Hepatocyte (in vitro differentiated cells): ENCODE measurements around the gene PRDX1. TPM values are rescaled to one million over a fixed set of nuclear protein-coding genes. Genes with fewer than 3 reads are reported as not detected.

Experiments used
- DNase-seq: peaks from one replicate; pipeline ENCODE4 v3.0.0-alpha.2; 2016; ENCODE audit warnings: low spot score
- H2AFZ ChIP-seq: fragments of 200-600 bp; sonication (generic); 2 replicates; pipeline ENCODE4 v1.6.0; 2016; ENCODE audit warnings: antibody characterized with exemption, mild to moderate bottlenecking
- H3K27ac ChIP-seq: fragments of 200-600 bp; sonication (generic); 2 replicates; pipeline ENCODE4 v1.5.1; 2016; ENCODE audit warnings: mild to moderate bottlenecking
- H3K27me3 ChIP-seq: fragments of 200-600 bp; sonication (generic); 2 replicates; pipeline ENCODE4 v1.6.1; 2016
- H3K36me3 ChIP-seq: fragments of 200-600 bp; sonication (generic); replicated peaks from 2 replicates; pipeline ENCODE4 v1.5.1; 2016; ENCODE audit warnings: low read depth; ENCODE audit not compliant: insufficient read depth
- H3K4me1 ChIP-seq: fragments of 200-600 bp; sonication (generic); 2 replicates; pipeline ENCODE4 v1.5.1; 2016; ENCODE audit warnings: mild to moderate bottlenecking, moderate library complexity; ENCODE audit not compliant: insufficient read depth
- H3K4me2 ChIP-seq: fragments of 200-600 bp; sonication (generic); 2 replicates; pipeline ENCODE4 v1.6.0; 2016
- H3K4me3 ChIP-seq: fragments of 200-600 bp; sonication (generic); 2 replicates; pipeline ENCODE4 v1.5.1; 2016; ENCODE audit warnings: mild to moderate bottlenecking
- H3K79me2 ChIP-seq: fragments of 200-600 bp; sonication (generic); 2 replicates; pipeline ENCODE4 v1.6.0; 2017; ENCODE audit warnings: mild to moderate bottlenecking
- H3K9me2 ChIP-seq: fragments of 200-600 bp; sonication (generic); replicated peaks from 2 replicates; pipeline ENCODE4 v1.6.0; 2017; ENCODE audit warnings: mild to moderate bottlenecking; ENCODE audit not compliant: insufficient read depth
- H3K9me3 ChIP-seq: fragments of 200-600 bp; sonication (generic); 2 replicates; pipeline ENCODE4 v1.5.1; 2016; ENCODE audit warnings: low read depth, mild to moderate bottlenecking
- H4K20me1 ChIP-seq: fragments of 200-600 bp; sonication (generic); 2 replicates; pipeline ENCODE4 v1.6.0; 2016; ENCODE audit warnings: mild to moderate bottlenecking; ENCODE audit not compliant: insufficient read depth, poor library complexity, severe bottlenecking
- CTCF ChIP-seq: fragments of 200-600 bp; sonication (generic); IDR thresholded peaks from 2 replicates; pipeline ENCODE4 v1.5.1; 2016; ENCODE audit warnings: antibody characterized with exemption, mild to moderate bottlenecking; ENCODE audit not compliant: poor library complexity
- EZH2 ChIP-seq: fragments of 200-600 bp; sonication (generic); IDR thresholded peaks from 2 replicates; pipeline ENCODE4 v1.6.1; 2016; ENCODE audit warnings: antibody characterized with exemption, mild to moderate bottlenecking, borderline replicate concordance
- EZH2phosphoT487 ChIP-seq: fragments of 200-600 bp; sonication (generic); IDR thresholded peaks from one replicate; pipeline ENCODE4 v1.6.1; 2018; ENCODE audit warnings: antibody characterized with exemption, mild to moderate bottlenecking, low read depth, moderate library complexity; ENCODE audit not compliant: unreplicated experiment, severe bottlenecking
- WGBS: methylation state at CpG from one replicate; pipeline ENCODE4 v1.1.6; 2016; ENCODE audit warnings: low lambda C conversion rate; ENCODE audit errors: missing lambda C conversion rate; 5-methylcytosine and 5-hydroxymethylcytosine counted together
- polyA plus RNA-seq: library from polyadenylated mRNA; unstranded; fragments of >200 nt; fragmentation: Nextera tagmentation; extraction: Ambion mirVana; gene quantifications from 2 replicates; pipeline ENCODE4 v1.2.1, GENCODE V29; 2016
- total RNA-seq: library from RNA; depleted of rRNA; stranded (reverse); fragments of >200 nt; gene quantifications from 2 replicates; pipeline ENCODE4 v1.2.3, GENCODE V29; 2014

PRDX1 gene
- total and polyA plus RNA-seq, 2 experiments from 2014 or later = 523 to 660 TPM

- WGBS = 19% methylated on average over 3 of the region's 3 CpGs
- DNase-seq = no peak
- H3K9me3 ChIP-seq = no peaks in the 10 kb centered on the region
- H3K4me2 ChIP-seq = peak overlapping the region; percentile 88
- no peaks in the 10 kb centered on the region for H3K9me2 ChIP-seq
- H2AFZ ChIP-seq = peak overlapping the region; percentile 90
- peak overlapping the region; percentile 76 for H3K4me3 ChIP-seq
- H3K27me3 ChIP-seq = no peaks in the 10 kb centered on the region
- H4K20me1 ChIP-seq = no peaks in the 10 kb centered on the region
- no peaks in the 10 kb centered on the region for H3K36me3 ChIP-seq
- TF ChIP-seq EZH2phosphoT487 (no peak), EZH2 (no peak), CTCF (no peak)
- H3K27ac ChIP-seq = peak overlapping the region; percentile 96
- peaks cover 5% of the 10 kb centered on the region for H3K4me1 ChIP-seq
- H3K79me2 ChIP-seq = peaks cover 53% of the 10 kb centered on the region
Observed at GRCh38 chr1:45551684-45552083, 30.0 kb upstream of the PRDX1 start.

GRCh38 chr1:45550401-45551351, 29.0 kb upstream of the PRDX1 start, which contains the start of gene AKR1A1:
Gene AKR1A1, plus strand, starts transcription at chr1:45550826. Its CDS starts 10,969 bp downstream, at chr1:45561795.
- Histone ChIP-seq H3K9me2 (no peaks in the 10 kb centered on the region), H3K36me3 (no peaks in the 10 kb centered on the region), H3K4me1 (peaks cover 5% of the 10 kb centered on the region), H3K79me2 (peaks cover 44% of the 10 kb centered on the region), H3K27me3 (no peaks in the 10 kb centered on the region), H2AFZ (peak within 1 kb of the TSS; percentile 90), H3K4me3 (peak within 1 kb of the TSS; percentile 76), H4K20me1 (no peaks in the 10 kb centered on the region), H3K27ac (peak within 1 kb of the TSS; percentile 96), H3K4me2 (peak within 1 kb of the TSS; percentile 88), H3K9me3 (no peaks in the 10 kb centered on the region)
- WGBS = 6% methylated on average over 45 of the region's 47 CpGs
- no peak for TF ChIP-seq CTCF
- no peak for TF ChIP-seq EZH2
- TF ChIP-seq EZH2phosphoT487 = no peak
- DNase-seq = peak; percentile 96

- no peak overlapping the region for H3K4me2 ChIP-seq
- H4K20me1 ChIP-seq = no peaks in the 10 kb centered on the region
- 88% methylated on average over 7 of the region's 7 CpGs for WGBS
- H3K9me3 ChIP-seq = no peaks in the 10 kb centered on the region
- no peak for TF ChIP-seq EZH2phosphoT487
- no peak for TF ChIP-seq EZH2
- TF ChIP-seq CTCF = no peak
- DNase-seq = peak; percentile 35
- no peak overlapping the region for H2AFZ ChIP-seq
- H3K79me2 ChIP-seq = no peaks in the 10 kb centered on the region
- no peaks in the 10 kb centered on the region for H3K9me2 ChIP-seq
- H3K4me3 ChIP-seq = no peak overlapping the region
- no peaks in the 10 kb centered on the region for H3K27me3 ChIP-seq
- H3K27ac ChIP-seq = peak overlapping the region; percentile 52
- peaks cover 5% of the 10 kb centered on the region for H3K4me1 ChIP-seq
- no peaks in the 10 kb centered on the region for H3K36me3 ChIP-seq
Observed at GRCh38 chr1:45545553-45546310, 24.0 kb upstream of the PRDX1 start.
